ENCODE measurements around the gene RPA1. TPM values are rescaled to one million over a fixed set of nuclear protein-coding genes. Genes with fewer than 3 reads are reported as not detected.

The RPA1 gene
- total RNA-seq, 1 experiment from 2014 or later = 158 TPM

- no peaks in the 10 kb centered on the region for H3K36me3 Mint-ChIP-seq
- no peak for TF ChIP-seq GTF2I (CRISPR knock-in tag; conservative IDR thresholded peaks at IDR 0.05)
- no peak for TF ChIP-seq FOXJ3 (CRISPR knock-in tag; IDR thresholded peaks at IDR 0.05; ENCODE audit: borderline replicate concordance)
- TF ChIP-seq STAT6 (CRISPR knock-in tag; conservative IDR thresholded peaks at IDR 0.05; ENCODE audit: low read depth) = no peak
- no peak for TF ChIP-seq ZNF512 (CRISPR knock-in tag; IDR thresholded peaks at IDR 0.05; ENCODE audit: borderline replicate concordance)
- no peak for TF ChIP-seq SOX15 (CRISPR knock-in tag; IDR thresholded peaks at IDR 0.05)
- TF ChIP-seq NFATC4 (CRISPR knock-in tag; IDR thresholded peaks at IDR 0.05) = no peak
- TF ChIP-seq SMAD3 (CRISPR knock-in tag; IDR thresholded peaks at IDR 0.05; ENCODE audit: borderline replicate concordance) = no peak
- TF ChIP-seq ZBTB43 (CRISPR knock-in tag; IDR thresholded peaks at IDR 0.05) = no peak
- TF ChIP-seq OVOL2 (CRISPR knock-in tag; IDR thresholded peaks at IDR 0.05; ENCODE audit: borderline replicate concordance) = no peak
- no peak for TF ChIP-seq ZNF138 (CRISPR knock-in tag; conservative IDR thresholded peaks at IDR 0.05)
- no peak for TF ChIP-seq HMGA2 (CRISPR knock-in tag; IDR thresholded peaks at IDR 0.05)
- no peak for TF ChIP-seq JAZF1 (CRISPR knock-in tag; IDR thresholded peaks at IDR 0.05)
- TF ChIP-seq TCF7 (CRISPR knock-in tag; IDR thresholded peaks at IDR 0.05; ENCODE audit: low read depth) = no peak
- CTCF ChIA-PET = interaction anchor here (1.5 kb wide), 1 partner anchor 38 kb away, joined by 5 read pairs; no protein-coding TSS in a partner anchor
- H3K27me3 Mint-ChIP-seq (ENCODE audit: low read depth) = peaks cover 6% of the 10 kb centered on the region; the same call in 1 of the 2 replicates
- H3K4me1 Mint-ChIP-seq = peaks cover 6% of the 10 kb centered on the region; the same call in 1 of the 2 replicates
- POLR2A ChIA-PET = no interaction called here
- no peaks in the 10 kb centered on the region for H3K9me3 Mint-ChIP-seq
- H3K27ac Mint-ChIP-seq = no peak overlapping the region
- no peak overlapping the region for H3K4me3 Mint-ChIP-seq
- ATAC-seq (no peak), DNase-seq (ENCODE audit: low spot score) (no peak)
Observed at GRCh38 chr17:1947229-1947742, 117.5 kb downstream of the RPA1 start.

- POLR2A ChIA-PET = no interaction called here
- Mint-ChIP-seq H3K4me1 (peaks cover 6% of the 10 kb centered on the region; the same call in 1 of the 2 replicates), H3K36me3 (no peaks in the 10 kb centered on the region), H3K27ac (no peak overlapping the region), H3K9me3 (no peaks in the 10 kb centered on the region), H3K27me3 (ENCODE audit: low read depth) (peaks cover 7% of the 10 kb centered on the region; the same call in 1 of the 2 replicates), H3K4me3 (no peak overlapping the region)
- DNase-seq (ENCODE audit: low spot score) (no peak), ATAC-seq (no peak)
- CTCF ChIA-PET = interaction anchor here (1.5 to 1.6 kb wide), 2 partner anchors 39 to 107 kb away, joined by 4 to 5 read pairs; partner anchors contain the start of gene HIC1
- no peak for TF ChIP-seq CBFB (CRISPR knock-in tag; IDR thresholded peaks at IDR 0.05; ENCODE audit: low read depth)
- no peak for TF ChIP-seq EMX1 (CRISPR knock-in tag; IDR thresholded peaks at IDR 0.05)
- no peak for TF ChIP-seq ETV6 (CRISPR knock-in tag; IDR thresholded peaks at IDR 0.05)
- no peak for TF ChIP-seq AFF4 (CRISPR knock-in tag; IDR thresholded peaks at IDR 0.05; ENCODE audit: borderline replicate concordance)
- no peak for TF ChIP-seq ZNF512 (CRISPR knock-in tag; IDR thresholded peaks at IDR 0.05; ENCODE audit: borderline replicate concordance)
- TF ChIP-seq ZNF281 (CRISPR knock-in tag; IDR thresholded peaks at IDR 0.05) = no peak
- no peak for TF ChIP-seq NFYB (CRISPR knock-in tag; conservative IDR thresholded peaks at IDR 0.05; ENCODE audit: low read depth)
- TF ChIP-seq RELA (CRISPR knock-in tag; IDR thresholded peaks at IDR 0.05; ENCODE audit: borderline replicate concordance) = no peak
Observed at GRCh38 chr17:1947743-1948516, 118.1 kb downstream of the RPA1 start.

All from WTC11 (cell line).